Measurements from ENCODE around the gene KRTAP5-5.
"Not testable (repeated sequence)": the region's sequence is repeated elsewhere in the genome, so short reads cannot be mapped to it uniquely, and the experiment has no call there.

KRTAP5-5 gene

GRCh38 chr11:1660111-1660867, 30.7 kb downstream of the KRTAP5-5 start:
- no peak for FAIRE-seq

- FAIRE-seq, result not testable (repeated sequence)
Observed at GRCh38 chr11:1661454-1662269, 32.1 kb downstream of the KRTAP5-5 start.

GRCh38 chr11:1662699-1663283, 33.2 kb downstream of the KRTAP5-5 start:
- not testable (repeated sequence) for FAIRE-seq

GRCh38 chr11:1665313-1665712, 35.7 kb downstream of the KRTAP5-5 start:
- no peak for FAIRE-seq

- no peak for FAIRE-seq
Observed at GRCh38 chr11:1667121-1667850, 37.7 kb downstream of the KRTAP5-5 start.

- FAIRE-seq, result no peak
Observed at GRCh38 chr11:1667906-1668305, 38.3 kb downstream of the KRTAP5-5 start.

- FAIRE-seq, result no peak
Observed at GRCh38 chr11:1668911-1669473, 39.4 kb downstream of the KRTAP5-5 start.

- no peak for FAIRE-seq
Observed at GRCh38 chr11:1669546-1670218, 40.1 kb downstream of the KRTAP5-5 start.

GRCh38 chr11:1670457-1670856, 40.9 kb downstream of the KRTAP5-5 start:
- not testable (repeated sequence) for FAIRE-seq

- no peak for FAIRE-seq
Observed at GRCh38 chr11:1670905-1671371, 41.4 kb downstream of the KRTAP5-5 start.

- FAIRE-seq, result no peak
Observed at GRCh38 chr11:1671658-1672057, 42.1 kb downstream of the KRTAP5-5 start.

- no peak for FAIRE-seq
Observed at GRCh38 chr11:1672613-1673350, 43.2 kb downstream of the KRTAP5-5 start.

GRCh38 chr11:1673446-1674172, 44.0 kb downstream of the KRTAP5-5 start:
- FAIRE-seq, result no peak

- FAIRE-seq, result no peak
Observed at GRCh38 chr11:1674173-1675131, 44.9 kb downstream of the KRTAP5-5 start.

GRCh38 chr11:1675536-1676228, 46.1 kb downstream of the KRTAP5-5 start:
- FAIRE-seq, result no peak

- no peak for FAIRE-seq
Observed at GRCh38 chr11:1676229-1676740, 46.7 kb downstream of the KRTAP5-5 start.

- no peak for FAIRE-seq
Observed at GRCh38 chr11:1679881-1680280, 50.3 kb downstream of the KRTAP5-5 start.

Measured in TTC549 (cell line).